H9 (cell line): ENCODE measurements around the gene RNF208. TPM values are rescaled to one million over a fixed set of nuclear protein-coding genes. Genes with fewer than 3 reads are reported as not detected.
A peak's percentile ranks its signal among the peaks of the same experiment; 100 is the strongest.

ENCODE experiments used
- DNase-seq: peaks from one replicate; pipeline ENCODE4 v3.0.0-alpha.2; 2017
- H2AFZ ChIP-seq: one replicate; pipeline ENCODE4 v1.6.1; 2013; ENCODE audit warnings: mild to moderate bottlenecking, low read length, control low read depth, moderate library complexity
- H2AK5ac ChIP-seq: 2 replicates; pipeline ENCODE4 v1.6.1; 2013; ENCODE audit warnings: low read length, control low read depth, mixed read lengths; ENCODE audit not compliant: insufficient read length
- H2BK120ac ChIP-seq: one replicate; pipeline ENCODE4 v1.6.1; 2013; ENCODE audit warnings: low read depth, mild to moderate bottlenecking, low read length, control low read depth, inconsistent platforms; ENCODE audit not compliant: poor library complexity, severe bottlenecking
- H2BK12ac ChIP-seq: 2 replicates; pipeline ENCODE4 v1.6.1; 2013; ENCODE audit warnings: low read length, control low read depth, mixed read lengths, low read depth; ENCODE audit not compliant: insufficient read length
- H2BK15ac ChIP-seq: 2 replicates; pipeline ENCODE4 v1.6.1; 2013; ENCODE audit warnings: low read depth, low read length, control low read depth
- H2BK20ac ChIP-seq: one replicate; pipeline ENCODE4 v1.6.1; 2013; ENCODE audit warnings: low read depth, mild to moderate bottlenecking, low read length, control low read depth, inconsistent platforms; ENCODE audit not compliant: poor library complexity, severe bottlenecking
- H2BK5ac ChIP-seq: 2 replicates; pipeline ENCODE4 v1.6.1; 2013; ENCODE audit warnings: low read length, control low read depth, mixed read lengths; ENCODE audit not compliant: insufficient read length
- H3K14ac ChIP-seq: 2 replicates; pipeline ENCODE4 v1.6.1; 2013; ENCODE audit warnings: low read length, control low read depth; ENCODE audit not compliant: insufficient read depth
- H3K18ac ChIP-seq: 2 replicates; pipeline ENCODE4 v1.6.1; 2013; ENCODE audit warnings: low read depth, mild to moderate bottlenecking, mixed read lengths, low read length, control low read depth; ENCODE audit not compliant: insufficient read length
- H3K23ac ChIP-seq: 2 replicates; pipeline ENCODE4 v1.6.1; 2013; ENCODE audit warnings: low read length, control low read depth, mixed read lengths, low read depth; ENCODE audit not compliant: insufficient read length
- H3K23me2 ChIP-seq: 2 replicates; pipeline ENCODE4 v1.6.1; 2013; ENCODE audit warnings: low read depth, mild to moderate bottlenecking, mixed read lengths, low read length, control low read depth; ENCODE audit not compliant: insufficient read length, poor library complexity, severe bottlenecking
- H3K27ac ChIP-seq: 2 replicates; pipeline ENCODE4 v1.5.1; 2013; ENCODE audit warnings: low read length, control low read depth, mixed read lengths, low read depth; ENCODE audit not compliant: insufficient read length
- H3K27me3 ChIP-seq: 2 replicates; pipeline ENCODE4 v1.6.1; 2013; ENCODE audit warnings: low read length, control low read depth, inconsistent platforms; ENCODE audit not compliant: insufficient read depth
- H3K4ac ChIP-seq: 2 replicates; pipeline ENCODE4 v1.6.1; 2013; ENCODE audit warnings: low read depth, mild to moderate bottlenecking, control low read depth, inconsistent platforms, low read length, moderate library complexity
- H3K4me1 ChIP-seq: 2 replicates; pipeline ENCODE4 v1.6.1; 2013; ENCODE audit warnings: low read length, control low read depth, inconsistent platforms; ENCODE audit not compliant: insufficient read depth
- H3K4me2 ChIP-seq: 2 replicates; pipeline ENCODE4 v1.6.1; 2013; ENCODE audit warnings: low read length, control low read depth, mixed read lengths; ENCODE audit not compliant: insufficient read length, insufficient read depth
- H3K56ac ChIP-seq: 2 replicates; pipeline ENCODE4 v1.6.1; 2013; ENCODE audit warnings: low read depth, mild to moderate bottlenecking, mixed read lengths, low read length, control low read depth; ENCODE audit not compliant: insufficient read length
- H3K79me1 ChIP-seq: 2 replicates; pipeline ENCODE4 v1.6.1; 2013; ENCODE audit warnings: low read depth, mild to moderate bottlenecking, moderate library complexity, low read length, control low read depth, inconsistent platforms; ENCODE audit not compliant: insufficient read depth, poor library complexity, severe bottlenecking
- H3K79me2 ChIP-seq: 2 replicates; pipeline ENCODE4 v1.6.1; 2013; ENCODE audit warnings: low read length, control low read depth, inconsistent platforms; ENCODE audit not compliant: insufficient read depth
- H3K9ac ChIP-seq: 2 replicates; pipeline ENCODE4 v1.6.1; 2013; ENCODE audit warnings: low read length, control low read depth, mixed read lengths; ENCODE audit not compliant: insufficient read length; ENCODE audit errors: extremely low read depth
- H3K9me3 ChIP-seq: one replicate; pipeline ENCODE4 v1.6.1; 2013; ENCODE audit warnings: low read depth, low read length, inconsistent platforms; ENCODE audit not compliant: control insufficient read depth
- H3T11ph ChIP-seq: one replicate; pipeline ENCODE4 v1.6.1; 2013; ENCODE audit warnings: mild to moderate bottlenecking, low read length, control low read depth, inconsistent platforms
- H4K20me1 ChIP-seq: one replicate; pipeline ENCODE4 v1.6.1; 2013; ENCODE audit not compliant: control insufficient read depth, insufficient read length, insufficient read depth
- H4K5ac ChIP-seq: 2 replicates; pipeline ENCODE4 v1.6.1; 2013; ENCODE audit warnings: low read depth, mild to moderate bottlenecking, mixed read lengths, low read length, control low read depth; ENCODE audit not compliant: insufficient read length
- H4K8ac ChIP-seq: replicated peaks from 2 replicates; pipeline ENCODE4 v1.6.1; 2013; ENCODE audit warnings: low read length, control low read depth, mixed read lengths, low read depth; ENCODE audit not compliant: insufficient read length
- H4K91ac ChIP-seq: 2 replicates; pipeline ENCODE4 v1.6.1; 2013; ENCODE audit warnings: low read depth, mild to moderate bottlenecking, moderate library complexity, mixed read lengths, low read length, control low read depth; ENCODE audit not compliant: insufficient read length
- H3K27ac Mint-ChIP-seq, 3 experiments: 2 replicates in 2 of 3; 3 replicates in 1 of 3; pipeline ENCODE4 v1.8.0; 2020 to 2021; ENCODE audit warnings: mixed read lengths in 3 of 3, mild to moderate bottlenecking in 1 of 3, moderate library complexity in 1 of 3
- H3K27me3 Mint-ChIP-seq: 2 replicates; pipeline ENCODE4 v1.8.0; 2021; ENCODE audit warnings: low read depth, mild to moderate bottlenecking, moderate library complexity, mixed read lengths
- H3K36me3 Mint-ChIP-seq, 3 experiments: 2 replicates in 2 of 3; 3 replicates in 1 of 3; pipeline ENCODE4 v1.8.0; 2020 to 2021; ENCODE audit warnings: low read depth in 3 of 3, mixed read lengths in 3 of 3; ENCODE audit not compliant: insufficient read depth in 1 of 3
- H3K4me1 Mint-ChIP-seq, 2 experiments: 2 replicates each; pipeline ENCODE4 v1.8.0; 2020; ENCODE audit warnings: mixed read lengths in 2 of 2
- H3K4me3 Mint-ChIP-seq, 2 experiments: 2 replicates in 1 of 2; 3 replicates in 1 of 2; pipeline ENCODE4 v1.8.0; 2020 to 2021; ENCODE audit warnings: mild to moderate bottlenecking in 2 of 2, mixed read lengths in 2 of 2, moderate library complexity in 1 of 2
- H3K9me3 Mint-ChIP-seq, 2 experiments: 2 replicates in 1 of 2; 3 replicates in 1 of 2; pipeline ENCODE4 v1.8.0; 2020; ENCODE audit warnings: mild to moderate bottlenecking in 2 of 2, mixed read lengths in 2 of 2, moderate library complexity in 1 of 2
- CTCF ChIP-seq: fragments of 200-600 bp; sonication (generic); conservative IDR thresholded peaks from 3 replicates; pipeline ENCODE4 v1.8.0; 2021; ENCODE audit warnings: antibody characterized with exemption, mild to moderate bottlenecking
- WGBS: extraction: QIAGEN DNeasy Blood & Tissue Kit; methylation state at CpG from one replicate; pipeline ENCODE4 v1.1.7; 2013; ENCODE audit warnings: missing lambda C conversion rate, low lambda C conversion rate, mixed read lengths; ENCODE audit not compliant: insufficient read length; ENCODE audit errors: extremely low coverage; 5-methylcytosine and 5-hydroxymethylcytosine counted together
- total RNA-seq: library from RNA; stranded (reverse); gene quantifications from 2 replicates; pipeline ENCODE4 v1.2.1, GENCODE V29; 2021

Gene RNF208
- total RNA-seq, 1 experiment from 2014 or later: 7.7 TPM

GRCh38 chr9:137182836-137183235 is 39.2 kb downstream of the RNF208 start:
- Histone ChIP-seq H4K91ac (no peak overlapping the region), H2AFZ (no peak overlapping the region), H3K79me1 (peaks cover 5% of the 10 kb centered on the region), H2BK20ac (no peak overlapping the region), H3K27me3 (no peaks in the 10 kb centered on the region), H3K9me3 (no peaks in the 10 kb centered on the region), H3K14ac (no peak overlapping the region), H2BK120ac (no peak overlapping the region), H3T11ph (no peak overlapping the region), H4K5ac (no peak overlapping the region), H3K27ac (no peak overlapping the region), H4K20me1 (peaks cover 2% of the 10 kb centered on the region), H2BK5ac (no peak overlapping the region), H2AK5ac (no peak overlapping the region), H3K9ac (no peak overlapping the region), H2BK12ac (no peak overlapping the region), H3K4ac (no peak overlapping the region), H3K23me2 (peaks cover 4% of the 10 kb centered on the region), H3K79me2 (peaks cover 8% of the 10 kb centered on the region; the same call in 1 of the 2 replicates), H3K4me2 (no peak overlapping the region), H4K8ac (no peak overlapping the region), H3K56ac (no peak overlapping the region), H3K4me1 (no peaks in the 10 kb centered on the region), H3K23ac (no peak overlapping the region), H2BK15ac (no peak overlapping the region), H3K18ac (no peak overlapping the region)
- H3K4me3 Mint-ChIP-seq: no peak overlapping the region
- H3K4me1 Mint-ChIP-seq: peaks cover 9 to 13% of the 10 kb centered on the region in 2 experiments
- no peaks in the 10 kb centered on the region for H3K27me3 Mint-ChIP-seq
- TF ChIP-seq CTCF: no peak
- WGBS: no CpG with 5 or more reads among the region's 17 CpGs
- H3K9me3 Mint-ChIP-seq: no peaks in the 10 kb centered on the region
- H3K27ac Mint-ChIP-seq: peak overlapping the region in 1 of 3 experiments; percentile 74; a peak in 1 of 7 replicates
- no peak for DNase-seq
- peaks cover 7 to 57% (median 50%) of the 10 kb centered on the region in 3 experiments; a peak in 6 of 7 replicates for H3K36me3 Mint-ChIP-seq
